A673 (cell line): Measurements from ENCODE around the gene ULK4. TPM values are rescaled to one million over a fixed set of nuclear protein-coding genes. Genes with fewer than 3 reads are reported as not detected.

Experiments
- BruUV-seq: library from RNA; stranded (reverse); fragments of 400-500 nt; replicated peaks from 2 replicates; lab custom pipeline; 2021; lab: Mats Ljungman, UMichigan
- CTCF ChIA-PET: fragments of 300-600 bp; sonication (Branson Sonifier 250); formaldehyde crosslinking; loops from one replicate; lab custom pipeline; 2022; ENCODE audit warnings: antibody characterized with exemption; lab: Charles Lee
- POLR2A ChIA-PET: fragments of 300-600 bp; sonication (Branson Sonifier 250); formaldehyde crosslinking; loops from one replicate; lab custom pipeline; 2022; ENCODE audit warnings: antibody characterized with exemption; ENCODE audit not compliant: low non-redundant PET; lab: Charles Lee
- DNase-seq: peaks from one replicate; pipeline ENCODE4 v3.0.0-alpha.2; 2015; ENCODE audit warnings: low spot score
- H3K27ac ChIP-seq: fragments of 200-600 bp; sonication (generic); 2 replicates; pipeline ENCODE4 v1.5.1; 2016; ENCODE audit warnings: mixed run types, low read depth, mild to moderate bottlenecking, mixed read lengths, antibody characterized with exemption, low read length; ENCODE audit not compliant: poor library complexity, severe bottlenecking
- H3K27me3 ChIP-seq: fragments of 200-600 bp; sonication (generic); replicated peaks from 2 replicates; pipeline ENCODE4 v1.6.1; 2017; ENCODE audit warnings: mixed run types, low read depth, mild to moderate bottlenecking, mixed read lengths, antibody characterized with exemption, low read length; ENCODE audit not compliant: insufficient read depth, poor library complexity
- H3K36me3 ChIP-seq: fragments of 200-600 bp; sonication (generic); 2 replicates; pipeline ENCODE4 v1.6.1; 2016; ENCODE audit warnings: mixed run types, mild to moderate bottlenecking, mixed read lengths, antibody characterized with exemption, low read length; ENCODE audit not compliant: insufficient read depth, poor library complexity, severe bottlenecking
- H3K4me1 ChIP-seq: fragments of 200-600 bp; sonication (generic); 2 replicates; pipeline ENCODE4 v1.6.1; 2017; ENCODE audit warnings: mixed run types, mild to moderate bottlenecking, mixed read lengths, antibody characterized with exemption, low read length; ENCODE audit not compliant: insufficient read depth, poor library complexity, severe bottlenecking
- H3K4me3 ChIP-seq: fragments of 200-600 bp; sonication (generic); 2 replicates; pipeline ENCODE4 v1.5.1; 2016; ENCODE audit warnings: low read depth, mixed run types, mild to moderate bottlenecking, mixed read lengths, low read length; ENCODE audit not compliant: poor library complexity, severe bottlenecking
- H3K9me3 ChIP-seq: fragments of 200-600 bp; sonication (generic); 2 replicates; pipeline ENCODE4 v1.6.1; 2016; ENCODE audit warnings: mixed run types, low read depth, mild to moderate bottlenecking, mixed read lengths, antibody characterized with exemption, low read length; ENCODE audit not compliant: poor library complexity, severe bottlenecking
- EZH2 ChIP-seq: fragments of 200-600 bp; sonication (generic); IDR thresholded peaks from 2 replicates; pipeline ENCODE4 v1.6.1; 2017; ENCODE audit warnings: borderline replicate concordance, low read depth, mild to moderate bottlenecking, mixed read lengths, antibody characterized with exemption, low read length; ENCODE audit not compliant: poor library complexity, severe bottlenecking
- intact Hi-C: fragments of 100-400 bp; cut with micrococcal nuclease; formaldehyde crosslinking; loops from one replicate; pipeline ENCODE4 v1.10.0; 2022; ENCODE audit not compliant: unreplicated experiment
- total RNA-seq: library from RNA; stranded (reverse); gene quantifications from 2 replicates; pipeline ENCODE4 v1.2.3, GENCODE V29; 2021
- TF ChIP-seq, protein P1 (sequence below): fragments of 300-800, 200-600 bp; sonication (generic); conservative IDR thresholded peaks from 2 replicates; pipeline ENCODE4 v1.5.1; 2017; ENCODE audit warnings: low read depth, mild to moderate bottlenecking, antibody characterized with exemption, low read length, moderate library complexity, mixed read lengths

ULK4 gene
- total RNA-seq, 1 experiment from 2014 or later, result 7.4 TPM

DNA sequence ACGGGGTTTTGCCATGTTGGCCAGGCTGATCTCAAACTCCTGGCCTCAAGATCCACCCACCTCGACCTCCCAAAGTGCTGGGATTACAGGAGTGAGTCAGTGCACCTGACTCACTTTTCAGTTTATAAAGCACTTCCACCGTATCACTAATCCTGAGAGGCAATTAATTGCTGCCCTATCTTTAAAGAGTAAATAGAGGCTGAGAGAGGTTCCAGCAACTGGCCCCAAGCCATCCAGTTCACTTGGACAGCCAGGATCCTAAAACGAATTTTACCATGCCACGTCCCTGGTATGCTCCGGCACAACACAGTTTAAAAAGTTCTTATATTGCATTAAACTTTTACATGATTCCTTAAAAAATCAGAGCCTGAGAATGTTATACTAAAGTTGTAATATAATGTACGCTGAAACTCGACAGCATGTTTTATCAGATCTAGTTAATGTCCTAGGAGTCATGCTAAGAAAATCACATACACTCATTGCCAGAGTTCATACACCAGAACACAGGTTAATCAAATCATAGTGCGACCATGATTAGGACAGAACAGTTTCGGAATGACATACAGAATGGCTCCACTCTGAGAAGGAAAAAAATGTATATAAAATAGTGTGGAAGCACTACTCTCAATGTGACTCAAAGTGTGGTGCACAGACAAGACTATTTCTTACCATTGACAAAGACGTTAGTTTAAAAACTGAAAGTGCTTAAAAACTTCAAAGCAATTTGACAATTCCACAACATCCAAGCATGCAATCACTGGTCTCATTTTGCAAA lies 125.4 kb downstream of the ULK4 start:
- ChIA-PET CTCF (no interaction called here), POLR2A (no interaction called here)
- Histone ChIP-seq H3K9me3 (no peaks in the 10 kb centered on the region), H3K4me3 (no peak overlapping the region), H3K4me1 (no peaks in the 10 kb centered on the region), H3K36me3 (no peaks in the 10 kb centered on the region), H3K27ac (no peak overlapping the region), H3K27me3 (no peaks in the 10 kb centered on the region)
- TF ChIP-seq EZH2, result no peak
- TF ChIP-seq, protein P1, sequence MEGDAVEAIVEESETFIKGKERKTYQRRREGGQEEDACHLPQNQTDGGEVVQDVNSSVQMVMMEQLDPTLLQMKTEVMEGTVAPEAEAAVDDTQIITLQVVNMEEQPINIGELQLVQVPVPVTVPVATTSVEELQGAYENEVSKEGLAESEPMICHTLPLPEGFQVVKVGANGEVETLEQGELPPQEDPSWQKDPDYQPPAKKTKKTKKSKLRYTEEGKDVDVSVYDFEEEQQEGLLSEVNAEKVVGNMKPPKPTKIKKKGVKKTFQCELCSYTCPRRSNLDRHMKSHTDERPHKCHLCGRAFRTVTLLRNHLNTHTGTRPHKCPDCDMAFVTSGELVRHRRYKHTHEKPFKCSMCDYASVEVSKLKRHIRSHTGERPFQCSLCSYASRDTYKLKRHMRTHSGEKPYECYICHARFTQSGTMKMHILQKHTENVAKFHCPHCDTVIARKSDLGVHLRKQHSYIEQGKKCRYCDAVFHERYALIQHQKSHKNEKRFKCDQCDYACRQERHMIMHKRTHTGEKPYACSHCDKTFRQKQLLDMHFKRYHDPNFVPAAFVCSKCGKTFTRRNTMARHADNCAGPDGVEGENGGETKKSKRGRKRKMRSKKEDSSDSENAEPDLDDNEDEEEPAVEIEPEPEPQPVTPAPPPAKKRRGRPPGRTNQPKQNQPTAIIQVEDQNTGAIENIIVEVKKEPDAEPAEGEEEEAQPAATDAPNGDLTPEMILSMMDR, result no peak
- BruUV-seq, result no TSS peak
- DNase-seq, result no peak
- intact Hi-C loops, result no loop called here

DNA sequence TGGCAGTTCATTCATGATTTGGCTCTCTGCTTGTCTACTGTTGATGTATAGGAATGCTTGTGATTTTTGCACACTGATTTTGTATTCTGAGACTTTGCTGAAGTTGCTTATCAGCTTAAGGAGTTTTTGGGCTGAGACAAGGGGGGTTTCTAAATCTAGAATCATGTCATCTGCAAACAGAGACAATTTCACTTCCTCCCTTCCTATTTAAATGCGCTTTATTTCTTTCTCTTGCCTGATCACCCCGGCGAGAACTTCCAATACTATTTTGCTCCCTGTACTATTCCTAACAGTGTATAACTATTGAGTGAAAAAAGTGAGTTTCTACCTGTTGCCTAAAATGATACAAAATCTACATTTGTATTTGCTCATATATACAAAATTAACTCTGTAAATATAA lies 128.3 kb downstream of the ULK4 start:
- no peaks in the 10 kb centered on the region for H3K36me3 ChIP-seq
- no peaks in the 10 kb centered on the region for H3K4me1 ChIP-seq
- BruUV-seq, result no TSS peak
- no peak for DNase-seq
- CTCF ChIA-PET, result no interaction called here
- TF ChIP-seq, protein P1, result no peak
- no peak for TF ChIP-seq EZH2
- H3K27ac ChIP-seq, result no peak overlapping the region
- H3K4me3 ChIP-seq, result no peak overlapping the region
- no peaks in the 10 kb centered on the region for H3K27me3 ChIP-seq
- POLR2A ChIA-PET, result no interaction called here
- intact Hi-C loops, result no loop called here
- H3K9me3 ChIP-seq, result no peaks in the 10 kb centered on the region

DNA sequence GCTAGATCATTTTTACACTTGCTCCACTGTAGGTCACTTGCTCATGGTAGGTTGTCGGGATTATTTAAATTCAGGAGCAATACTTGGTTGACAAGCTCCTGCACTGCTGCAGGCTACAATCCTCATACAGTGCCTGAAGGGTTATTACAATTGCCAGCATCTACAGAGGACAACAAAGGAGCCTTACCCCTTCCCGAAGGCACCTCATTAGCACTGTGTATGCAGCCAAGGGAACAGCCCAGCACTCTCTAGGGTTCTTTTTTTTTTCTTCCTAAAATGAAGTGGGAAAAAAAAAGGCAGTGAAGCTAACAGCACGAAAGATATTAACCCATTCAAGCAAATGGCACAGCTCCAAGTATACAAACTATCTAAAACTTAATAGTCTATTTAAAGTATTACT lies 142.7 kb downstream of the ULK4 start:
- no peaks in the 10 kb centered on the region for H3K27me3 ChIP-seq
- BruUV-seq, result no TSS peak
- H3K4me1 ChIP-seq, result no peaks in the 10 kb centered on the region
- intact Hi-C loops, result no loop called here
- POLR2A ChIA-PET, result no interaction called here
- no peak overlapping the region for H3K4me3 ChIP-seq
- H3K9me3 ChIP-seq, result no peaks in the 10 kb centered on the region
- no peaks in the 10 kb centered on the region for H3K36me3 ChIP-seq
- no peak for DNase-seq
- CTCF ChIA-PET, result no interaction called here
- no peak for TF ChIP-seq EZH2
- TF ChIP-seq, protein P1, result no peak
- H3K27ac ChIP-seq, result no peak overlapping the region
